Caco-2 (cell line): Measurements from ENCODE around the gene WDR91. TPM values are rescaled to one million over a fixed set of nuclear protein-coding genes. Genes with fewer than 3 reads are reported as not detected.
"Not testable (repeated sequence)": the region's sequence is repeated elsewhere in the genome, so short reads cannot be mapped to it uniquely, and the experiment has no call there.

Experiments used
- BruUV-seq: library from RNA; stranded (reverse); fragments of 400-500 nt; replicated peaks from 2 replicates; lab custom pipeline; 2021; lab: Mats Ljungman, UMichigan
- CTCF ChIA-PET: fragments of 300-600 bp; sonication (Branson Sonifier 250); formaldehyde crosslinking; loops from one replicate; lab custom pipeline; 2022; ENCODE audit warnings: antibody characterized with exemption; lab: Charles Lee
- POLR2A ChIA-PET: fragments of 300-600 bp; sonication (Branson Sonifier 250); formaldehyde crosslinking; loops from one replicate; lab custom pipeline; 2022; ENCODE audit warnings: antibody characterized with exemption; lab: Charles Lee
- DNase-seq, 2 experiments: peaks; one replicate each; pipeline versions ENCODE4 v3.0.0 to v3.0.0-alpha.2; 2020 to 2022
- H3K27me3 ChIP-seq: replicated peaks from 2 replicates; pipeline ENCODE4 v1.6.0; 2011; ENCODE audit warnings: low read length; ENCODE audit not compliant: control insufficient read depth, insufficient read depth
- H3K36me3 ChIP-seq: 2 replicates; pipeline ENCODE4 v1.5.1; 2011; ENCODE audit warnings: low read length; ENCODE audit not compliant: control insufficient read depth, insufficient read depth
- H3K4me1 ChIP-seq: fragments of 250-450 bp; sonication (Bioruptor Pico); 2 replicates; pipeline ENCODE4 v1.5.1; 2020; ENCODE audit warnings: mild to moderate bottlenecking
- H3K4me3 ChIP-seq: 2 replicates; pipeline ENCODE4 v1.5.1; 2011; ENCODE audit warnings: low read depth, mild to moderate bottlenecking, control low read depth, low read length
- H3K9me3 ChIP-seq: fragments of 250-450 bp; sonication (Bioruptor Pico); 2 replicates; pipeline ENCODE4 v1.5.1; 2020; ENCODE audit warnings: mild to moderate bottlenecking, moderate library complexity
- H3K27ac Mint-ChIP-seq: one replicate; pipeline ENCODE4 v1.8.0; 2022; ENCODE audit warnings: mixed read lengths; ENCODE audit not compliant: unreplicated experiment
- H3K27me3 Mint-ChIP-seq: one replicate; pipeline ENCODE4 v1.8.0; 2022; ENCODE audit warnings: mixed read lengths; ENCODE audit not compliant: insufficient read depth, unreplicated experiment
- H3K36me3 Mint-ChIP-seq: one replicate; pipeline ENCODE4 v1.8.0; 2022; ENCODE audit warnings: mild to moderate bottlenecking, mixed read lengths; ENCODE audit not compliant: insufficient read depth, unreplicated experiment
- H3K4me1 Mint-ChIP-seq: one replicate; pipeline ENCODE4 v1.8.0; 2022; ENCODE audit warnings: low read depth, mixed read lengths; ENCODE audit not compliant: unreplicated experiment
- H3K4me3 Mint-ChIP-seq: one replicate; pipeline ENCODE4 v1.8.0; 2022; ENCODE audit warnings: mild to moderate bottlenecking, moderate library complexity, mixed read lengths; ENCODE audit not compliant: unreplicated experiment
- H3K9me3 Mint-ChIP-seq: one replicate; pipeline ENCODE4 v1.8.0; 2022; ENCODE audit warnings: mixed read lengths; ENCODE audit not compliant: unreplicated experiment
- CTCF ChIP-seq, 2 experiments: fragments of 200-600 bp in 1 of 2; IDR thresholded peaks; 1 replicate in 1 of 2; 2 replicates in 1 of 2; pipeline versions ENCODE4 v1.5.1 to v1.8.0; 2011 to 2022; ENCODE audit warnings: antibody characterized with exemption in 1 of 2, control low read depth in 1 of 2, inconsistent platforms in 1 of 2, low read depth in 1 of 2, low read length in 1 of 2, mild to moderate bottlenecking in 1 of 2, moderate library complexity in 1 of 2; ENCODE audit not compliant: insufficient read depth in 1 of 2, severe bottlenecking in 1 of 2, unreplicated experiment in 1 of 2
- intact Hi-C: fragments of 100-400 bp; cut with micrococcal nuclease; formaldehyde crosslinking; loops from one replicate; pipeline ENCODE4 v1.10.0; 2022; ENCODE audit not compliant: unreplicated experiment
- total RNA-seq: library from RNA; stranded (reverse); gene quantifications from 2 replicates; pipeline ENCODE4 v1.2.3, GENCODE V29; 2022

WDR91 gene
- total RNA-seq, 1 experiment from 2014 or later: 12.6 TPM

- no TSS peak for BruUV-seq
- no peak for TF ChIP-seq CTCF (IDR thresholded peaks at IDR 0.05; ENCODE audit: insufficient read depth in 1 of 2, low read depth in 1 of 2, low read length in 1 of 2, severe bottlenecking in 1 of 2, unreplicated experiment in 1 of 2)
These were observed 4.4 kb upstream of the WDR91 start for GRCh38 chr7:135215698-135216097.

GRCh38 chr7:135215180-135215579, 3.9 kb upstream of the WDR91 start:
- DNase-seq: no peak
- no peaks in the 10 kb centered on the region for H3K36me3 Mint-ChIP-seq
- Histone ChIP-seq H3K36me3 (no peaks in the 10 kb centered on the region), H3K4me1 (peaks cover 15% of the 10 kb centered on the region), H3K9me3 (no peaks in the 10 kb centered on the region), H3K27me3 (no peaks in the 10 kb centered on the region), H3K4me3 (no peak overlapping the region)
- H3K27ac Mint-ChIP-seq: no peak overlapping the region
- H3K4me1 Mint-ChIP-seq: peaks cover 18% of the 10 kb centered on the region
- no peaks in the 10 kb centered on the region for H3K9me3 Mint-ChIP-seq
- no peak overlapping the region for H3K4me3 Mint-ChIP-seq
- intact Hi-C loops: no loop called here
- no peak for TF ChIP-seq CTCF (IDR thresholded peaks at IDR 0.05; ENCODE audit: insufficient read depth in 1 of 2, low read depth in 1 of 2, low read length in 1 of 2, severe bottlenecking in 1 of 2, unreplicated experiment in 1 of 2)
- ChIA-PET CTCF (no interaction called here), POLR2A (no interaction called here)
- no TSS peak for BruUV-seq
- H3K27me3 Mint-ChIP-seq: no peaks in the 10 kb centered on the region

More at GRCh38 chr7:135215698-135216097, 4.4 kb upstream of the WDR91 start:
- Histone ChIP-seq H3K4me1 (peaks cover 12% of the 10 kb centered on the region), H3K4me3 (no peak overlapping the region), H3K9me3 (no peaks in the 10 kb centered on the region), H3K27me3 (no peaks in the 10 kb centered on the region), H3K36me3 (no peaks in the 10 kb centered on the region)
- Mint-ChIP-seq H3K9me3 (no peaks in the 10 kb centered on the region), H3K27ac (no peak overlapping the region), H3K36me3 (no peaks in the 10 kb centered on the region), H3K4me1 (peaks cover 18% of the 10 kb centered on the region), H3K4me3 (no peak overlapping the region), H3K27me3 (no peaks in the 10 kb centered on the region)
- intact Hi-C loops: no loop called here
- ChIA-PET POLR2A (no interaction called here), CTCF (no interaction called here)
- no peak for DNase-seq

GRCh38 chr7:135213831-135214230, 2.5 kb upstream of the WDR91 start:
- H3K27me3 Mint-ChIP-seq: no peaks in the 10 kb centered on the region
- H3K9me3 Mint-ChIP-seq: no peaks in the 10 kb centered on the region
- no peak overlapping the region for H3K4me3 ChIP-seq
- no TSS peak for BruUV-seq
- peaks cover 15% of the 10 kb centered on the region for H3K4me1 ChIP-seq
- TF ChIP-seq CTCF (IDR thresholded peaks at IDR 0.05; ENCODE audit: insufficient read depth in 1 of 2, low read depth in 1 of 2, low read length in 1 of 2, severe bottlenecking in 1 of 2, unreplicated experiment in 1 of 2): no peak
- H3K36me3 Mint-ChIP-seq: no peaks in the 10 kb centered on the region
- no peak overlapping the region for H3K4me3 Mint-ChIP-seq
- DNase-seq: peak in 1 of 2 experiments; percentile 11
- H3K36me3 ChIP-seq: no peaks in the 10 kb centered on the region
- POLR2A ChIA-PET: no interaction called here
- peaks cover 18% of the 10 kb centered on the region for H3K4me1 Mint-ChIP-seq
- no peaks in the 10 kb centered on the region for H3K27me3 ChIP-seq
- no peak overlapping the region for H3K27ac Mint-ChIP-seq
- intact Hi-C loops: loop anchor here (1.0 to 5.0 kb wide), 2 partner anchors 43 to 222 kb away; no protein-coding TSS in a partner anchor
- CTCF ChIA-PET: no interaction called here
- H3K9me3 ChIP-seq: no peaks in the 10 kb centered on the region

- Mint-ChIP-seq H3K27ac (peak overlapping the region; percentile 96), H3K4me3 (peak overlapping the region; percentile 95)
- BruUV-seq: TSS peak; percentile 67
- DNase-seq, H3K4me1 ChIP-seq, H3K4me1 Mint-ChIP-seq, H3K27me3 Mint-ChIP-seq, H3K36me3 Mint-ChIP-seq, H3K36me3 ChIP-seq, H3K27me3 ChIP-seq, H3K9me3 Mint-ChIP-seq, H3K9me3 ChIP-seq, POLR2A ChIA-PET: not testable (repeated sequence)
- CTCF ChIA-PET: interaction anchor here (0.6 to 1.4 kb wide), 2 partner anchors 63 to 123 kb away, joined by 5 to 7 read pairs; no protein-coding TSS in a partner anchor
- intact Hi-C loops: loop anchor here (2.0 to 5.0 kb wide), 2 partner anchors 41 to 220 kb away; partner anchors contain the start of gene CYREN
- H3K4me3 ChIP-seq: peak overlapping the region; percentile 63
These were observed 790 bp upstream of the WDR91 start for GRCh38 chr7:135211946-135212685.
